B cell (primary cell): Measurements from ENCODE around the gene HMG20A. TPM values are rescaled to one million over a fixed set of nuclear protein-coding genes. Genes with fewer than 3 reads are reported as not detected.

Experiments
- ATAC-seq: fragments of 200-7000 bp; cut with Tn5 transposase; one replicate; pipeline ENCODE4 v1.10.0; 2021; ENCODE audit warnings: low read depth, mild to moderate bottlenecking, moderate number of reproducible peaks, moderate library complexity
- CTCF ChIA-PET: fragments of 350-600 bp; sonication (Branson Sonifier 250); formaldehyde crosslinking; loops from one replicate; lab custom pipeline; 2021; ENCODE audit warnings: antibody characterized with exemption, inconsistent platforms; lab: Charles Lee
- POLR2A ChIA-PET: fragments of 350-600 bp; sonication (Branson Sonifier 250); formaldehyde crosslinking; loops from one replicate; lab custom pipeline; 2021; ENCODE audit warnings: antibody characterized with exemption; lab: Charles Lee
- DNase-seq: peaks from one replicate; pipeline ENCODE4 v3.0.0; 2013
- H2AFZ ChIP-seq: 2 replicates; pipeline ENCODE4 v1.6.1; 2012; ENCODE audit warnings: mild to moderate bottlenecking, low read depth, low read length; ENCODE audit not compliant: insufficient read depth, poor library complexity, severe bottlenecking
- H3K27ac ChIP-seq, 2 donors: 1 replicate in 1 of 2; 2 replicates in 1 of 2; pipeline ENCODE4 v1.5.1; 2012 to 2013; ENCODE audit warnings: low read length in 2 of 2, mild to moderate bottlenecking in 2 of 2, moderate library complexity in 1 of 2
- H3K27me3 ChIP-seq, 4 experiments: fragments of 200-600 bp in 1 of 4; sonication (generic) in 1 of 4; replicated peaks in 1 of 4; 1 replicate in 2 of 4; 2 replicates in 2 of 4; pipeline versions ENCODE4 v1.6.1 to v1.7.0; 2013 to 2016; ENCODE audit warnings: low read length in 3 of 4, mild to moderate bottlenecking in 2 of 4, mixed read lengths in 1 of 4, moderate library complexity in 1 of 4; ENCODE audit not compliant: insufficient read depth in 4 of 4, control insufficient read depth in 3 of 4; ENCODE audit errors: control extremely low read depth in 1 of 4
- H3K36me3 ChIP-seq, 2 experiments: replicated peaks in 1 of 2; 1 replicate in 1 of 2; 2 replicates in 1 of 2; pipeline versions ENCODE4 v1.6.1 to v1.7.1; 2013; ENCODE audit warnings: low read length in 1 of 2; ENCODE audit not compliant: insufficient read depth in 2 of 2, control insufficient read depth in 1 of 2; ENCODE audit errors: control extremely low read depth in 1 of 2, extremely low read depth in 1 of 2
- H3K4me1 ChIP-seq, 2 donors: fragments of 200-600 bp in 1 of 2; sonication (generic) in 1 of 2; 1 replicate in 1 of 2; 2 replicates in 1 of 2; pipeline versions ENCODE4 v1.5.1 to v1.6.1; 2013 to 2017; ENCODE audit warnings: low read length in 2 of 2; ENCODE audit not compliant: control insufficient read depth in 2 of 2, insufficient read depth in 2 of 2
- H3K4me2 ChIP-seq: replicated peaks from 2 replicates; pipeline ENCODE3; 2012; ENCODE audit warnings: mild to moderate bottlenecking, low read depth, low read length; ENCODE audit not compliant: poor library complexity, severe bottlenecking
- H3K4me3 ChIP-seq, 5 experiments: fragments of 200-600 bp in 1 of 5; sonication (generic) in 1 of 5; 1 replicate in 3 of 5; 2 replicates in 2 of 5; pipeline versions ENCODE4 v1.5.1 to v1.7.0; 2011 to 2016; ENCODE audit warnings: low read length in 4 of 5, mild to moderate bottlenecking in 4 of 5, low read depth in 2 of 5, control low read depth in 1 of 5, moderate library complexity in 1 of 5; ENCODE audit not compliant: insufficient read depth in 1 of 5; ENCODE audit errors: control extremely low read depth in 1 of 5, extremely low read depth in 1 of 5
- H3K79me2 ChIP-seq: fragments of 200-600 bp; sonication (generic); one replicate; pipeline ENCODE4 v1.6.0; 2016; ENCODE audit warnings: low read length; ENCODE audit not compliant: control insufficient read depth, insufficient read depth
- H3K9ac ChIP-seq: fragments of 200-600 bp; sonication (generic); 2 replicates; pipeline ENCODE4 v1.6.1; 2017; ENCODE audit warnings: mild to moderate bottlenecking, low read length, moderate library complexity
- H3K9me3 ChIP-seq, 3 donors: one replicate each; pipeline versions ENCODE4 v1.6.1 to v1.7.1; 2013; ENCODE audit warnings: low read length in 2 of 3; ENCODE audit not compliant: control insufficient read depth in 2 of 3, insufficient read depth in 1 of 3; ENCODE audit errors: control extremely low read depth in 1 of 3
- H4K20me1 ChIP-seq: 2 replicates; pipeline ENCODE4 v1.6.0; 2012; ENCODE audit warnings: mild to moderate bottlenecking, low read length; ENCODE audit not compliant: insufficient read depth, control insufficient read depth, poor library complexity, severe bottlenecking
- H3K27ac Mint-ChIP-seq: one replicate; pipeline ENCODE4 v1.8.0; 2021; ENCODE audit warnings: mixed read lengths
- H3K27me3 Mint-ChIP-seq: one replicate; pipeline ENCODE4 v1.8.0; 2021; ENCODE audit warnings: mixed read lengths
- H3K4me1 Mint-ChIP-seq: one replicate; pipeline ENCODE4 v1.8.0; 2021; ENCODE audit warnings: mixed read lengths
- H3K4me3 Mint-ChIP-seq: one replicate; pipeline ENCODE4 v1.8.0; 2021; ENCODE audit warnings: mixed read lengths
- H3K9me3 Mint-ChIP-seq: one replicate; pipeline ENCODE4 v1.8.0; 2022; ENCODE audit warnings: mixed read lengths; ENCODE audit not compliant: insufficient read depth
- EZH2 ChIP-seq: IDR thresholded peaks from 2 replicates; pipeline ENCODE4 v1.6.1; 2012; ENCODE audit warnings: borderline replicate concordance, low read depth, mild to moderate bottlenecking, moderate library complexity, low read length; ENCODE audit not compliant: insufficient read depth, poor library complexity, severe bottlenecking
- WGBS: methylation state at CpG from one replicate; pipeline ENCODE4 v1.1.5; 2013; ENCODE audit warnings: missing lambda C conversion rate; ENCODE audit not compliant: insufficient coverage; 5-methylcytosine and 5-hydroxymethylcytosine counted together
- intact Hi-C: fragments of 100-400 bp; cut with micrococcal nuclease; formaldehyde crosslinking; loops from one replicate; pipeline ENCODE4 v1.10.0; 2022
- polyA plus RNA-seq: library from polyadenylated mRNA; depleted of rRNA; stranded (reverse); fragments of >200 nt; gene quantifications from 2 replicates; pipeline ENCODE4 v1.2.3, GENCODE V29; 2012
- total RNA-seq, 2 donors: library from RNA; stranded (reverse); fragments of 120-200 nt in 1 of 2; gene quantifications; 1 replicate in 1 of 2; 2 replicates in 1 of 2; pipeline versions ENCODE4 v1.2.3 to v1.2.4, GENCODE V29; 2013 to 2022
- TF ChIP-seq, protein P1 (sequence below): fragments of 200-600 bp; IDR thresholded peaks from one replicate; pipeline ENCODE4 v1.8.0; 2022; ENCODE audit warnings: antibody characterized with exemption, mild to moderate bottlenecking

HMG20A gene
- total and polyA plus RNA-seq, 2 donors (not counting 1 experiment from before 2014, with no cell fraction given), result 26.1 to 63.5 TPM

DNA sequence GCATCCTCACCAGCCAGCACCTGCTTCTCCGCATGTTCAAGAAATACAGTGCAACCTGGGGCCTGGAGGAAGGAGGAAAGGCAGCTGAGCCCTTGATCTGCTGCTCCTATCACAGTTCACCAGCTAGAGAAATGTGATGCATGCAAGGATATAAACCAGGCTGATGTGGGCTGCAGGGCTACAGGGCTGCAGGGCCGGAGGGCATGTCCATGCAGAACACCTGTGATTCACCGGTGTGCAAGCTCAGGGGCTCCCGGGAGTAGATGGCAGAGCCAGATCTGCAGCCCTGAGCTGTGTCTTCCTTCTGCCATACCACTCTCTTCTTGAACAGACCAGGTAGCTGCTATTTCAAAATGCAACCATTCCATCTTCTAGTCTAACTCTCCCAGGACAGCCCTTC is 84.9 kb downstream of the HMG20A start:
- H3K4me2 ChIP-seq, result no peak overlapping the region
- H3K4me1 ChIP-seq, result peaks cover 24 to 26% of the 10 kb centered on the region in 2 donors
- intact Hi-C loops, result no loop called here
- ChIA-PET POLR2A (no interaction called here), CTCF (interaction anchor here (1.1 kb wide), 1 partner anchor 319 kb away, joined by 3 read pairs; no protein-coding TSS in a partner anchor)
- ATAC-seq, result no peak
- DNase-seq, result no peak
- no peak overlapping the region for H2AFZ ChIP-seq
- TF ChIP-seq, protein P1, sequence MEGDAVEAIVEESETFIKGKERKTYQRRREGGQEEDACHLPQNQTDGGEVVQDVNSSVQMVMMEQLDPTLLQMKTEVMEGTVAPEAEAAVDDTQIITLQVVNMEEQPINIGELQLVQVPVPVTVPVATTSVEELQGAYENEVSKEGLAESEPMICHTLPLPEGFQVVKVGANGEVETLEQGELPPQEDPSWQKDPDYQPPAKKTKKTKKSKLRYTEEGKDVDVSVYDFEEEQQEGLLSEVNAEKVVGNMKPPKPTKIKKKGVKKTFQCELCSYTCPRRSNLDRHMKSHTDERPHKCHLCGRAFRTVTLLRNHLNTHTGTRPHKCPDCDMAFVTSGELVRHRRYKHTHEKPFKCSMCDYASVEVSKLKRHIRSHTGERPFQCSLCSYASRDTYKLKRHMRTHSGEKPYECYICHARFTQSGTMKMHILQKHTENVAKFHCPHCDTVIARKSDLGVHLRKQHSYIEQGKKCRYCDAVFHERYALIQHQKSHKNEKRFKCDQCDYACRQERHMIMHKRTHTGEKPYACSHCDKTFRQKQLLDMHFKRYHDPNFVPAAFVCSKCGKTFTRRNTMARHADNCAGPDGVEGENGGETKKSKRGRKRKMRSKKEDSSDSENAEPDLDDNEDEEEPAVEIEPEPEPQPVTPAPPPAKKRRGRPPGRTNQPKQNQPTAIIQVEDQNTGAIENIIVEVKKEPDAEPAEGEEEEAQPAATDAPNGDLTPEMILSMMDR, result no peak
- no peak for TF ChIP-seq EZH2
- no peak overlapping the region for H3K4me3 ChIP-seq
- no peak overlapping the region for H3K9ac ChIP-seq
- Mint-ChIP-seq H3K27me3 (no peaks in the 10 kb centered on the region), H3K9me3 (no peaks in the 10 kb centered on the region), H3K4me1 (peaks cover 34% of the 10 kb centered on the region), H3K27ac (no peak overlapping the region), H3K4me3 (no peak overlapping the region)
- H3K27ac ChIP-seq, result no peak overlapping the region
- no peaks in the 10 kb centered on the region for H3K36me3 ChIP-seq
- H4K20me1 ChIP-seq, result no peaks in the 10 kb centered on the region
- H3K27me3 ChIP-seq, result no peaks in the 10 kb centered on the region
- H3K9me3 ChIP-seq, result no peaks in the 10 kb centered on the region
- no peaks in the 10 kb centered on the region for H3K79me2 ChIP-seq
- 87% methylated on average over 4 of the region's 4 CpGs for WGBS

GRCh38 chr15:77506311-77507142 is 85.8 kb downstream of the HMG20A start:
- Histone ChIP-seq H3K9ac (no peak overlapping the region), H3K4me3 (no peak overlapping the region), H2AFZ (no peak overlapping the region), H3K4me1 (peaks cover 24 to 26% of the 10 kb centered on the region in 2 donors), H3K79me2 (no peaks in the 10 kb centered on the region), H3K4me2 (peak overlapping the region; percentile 54), H3K27ac (no peak overlapping the region), H3K9me3 (no peaks in the 10 kb centered on the region), H4K20me1 (no peaks in the 10 kb centered on the region), H3K27me3 (no peaks in the 10 kb centered on the region), H3K36me3 (no peaks in the 10 kb centered on the region)
- Mint-ChIP-seq H3K27ac (no peak overlapping the region), H3K27me3 (no peaks in the 10 kb centered on the region), H3K9me3 (no peaks in the 10 kb centered on the region), H3K4me1 (peaks cover 34% of the 10 kb centered on the region), H3K4me3 (no peak overlapping the region)
- ATAC-seq, result no peak
- TF ChIP-seq, protein P1, result no peak
- no peak for TF ChIP-seq EZH2
- DNase-seq, result no peak
- 90% methylated on average over 20 of the region's 20 CpGs for WGBS
- CTCF ChIA-PET, result interaction anchor here (1.1 to 4.5 kb wide), 3 partner anchors 10 to 320 kb away, joined by 3 to 20 read pairs (median 17); no protein-coding TSS in a partner anchor
- intact Hi-C loops, result no loop called here
- POLR2A ChIA-PET, result no interaction called here
